Stimulated activated CD4-positive, alpha-beta T cell treated with anti-CD3 and anti-CD28 coated beads, TNF-alpha, amount 100 ng/mL, for 4 hours (primary cell): ENCODE data around the gene TLR6.
A peak's percentile ranks its signal among the peaks of the same experiment; 100 is the strongest.

Source experiments
- DNase-seq, 3 experiments: peaks; one replicate each; pipeline ENCODE4 v3.0.0-alpha.2; 2020; ENCODE audit warnings: low read depth in 3 of 3

The TLR6 gene

DNA sequence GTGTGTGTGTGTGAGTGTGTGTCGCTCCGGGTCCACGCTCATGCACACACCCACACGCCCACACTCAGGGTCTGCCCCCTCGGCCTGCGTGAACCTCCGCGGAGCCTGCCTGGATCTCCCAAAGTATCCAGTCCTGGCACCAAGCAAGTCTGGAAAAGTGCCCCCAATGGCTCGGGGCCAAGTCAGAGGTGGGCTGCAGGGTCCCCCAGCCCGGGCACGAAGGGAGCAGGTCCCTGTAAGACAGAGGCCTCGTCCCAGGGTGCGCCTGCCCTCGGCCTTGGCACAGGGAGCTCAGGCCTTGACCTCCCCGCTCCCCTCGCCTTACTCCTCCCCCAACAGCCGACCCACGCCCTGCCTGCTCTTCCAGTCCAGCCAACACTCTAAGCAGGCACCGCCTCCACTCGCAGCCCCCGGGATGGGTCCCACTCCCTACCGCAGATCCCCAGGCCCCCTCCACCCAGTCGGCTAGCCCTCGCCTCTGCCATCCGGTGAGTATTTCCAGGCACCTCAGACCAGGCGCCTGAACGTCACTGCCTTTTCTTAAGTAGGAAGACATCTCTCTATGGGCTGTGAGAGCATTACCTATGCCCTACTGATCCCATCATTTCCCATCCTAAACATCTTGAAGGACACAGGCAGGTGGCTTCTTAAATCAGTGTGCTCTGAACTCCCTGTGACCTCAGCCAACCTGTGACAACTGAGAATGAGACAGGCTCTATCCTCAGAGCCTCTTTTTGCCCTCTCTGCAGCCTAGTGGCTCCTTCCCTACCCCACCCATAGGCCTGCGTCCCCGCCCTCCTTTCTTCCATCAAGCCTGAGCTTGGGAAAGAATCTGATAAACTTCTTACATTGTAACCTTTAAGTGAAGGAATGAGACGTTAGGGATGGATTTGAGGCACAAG lies 11.7 kb upstream of the TLR6 start:
- DNase-seq = no peak

GRCh38 chr4:38867478-38868058 lies 11.0 kb upstream of the TLR6 start, which contains the start of gene FAM114A1:
FAM114A1 (plus strand) TSS chr4:38867806; CDS start chr4:38878079, 10,273 bp downstream.
- no peak for DNase-seq

DNA sequence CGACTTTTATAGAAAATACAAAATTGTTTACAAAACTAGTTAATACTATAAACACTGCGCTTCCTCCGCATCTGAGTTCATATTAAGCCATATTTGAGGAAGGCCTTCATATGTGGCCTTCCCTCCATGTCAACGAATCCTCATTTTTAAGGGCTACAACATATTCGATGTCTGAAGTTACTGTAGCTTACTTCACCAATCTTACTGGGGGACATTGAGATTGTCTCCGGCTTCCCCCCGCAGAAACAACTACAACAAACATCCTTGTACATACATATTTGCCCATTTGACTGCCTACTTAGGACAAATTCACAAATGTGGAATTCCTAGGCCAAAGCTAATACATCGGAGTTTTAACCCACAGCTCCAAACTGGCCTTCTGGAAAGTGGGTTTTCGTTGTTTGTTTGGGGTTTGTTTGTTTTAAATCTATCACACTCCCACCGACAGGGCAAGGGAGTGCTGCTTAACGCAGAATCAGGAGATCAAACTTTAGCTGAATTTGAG lies 10.4 kb upstream of the TLR6 start:
- no peak for DNase-seq

DNA sequence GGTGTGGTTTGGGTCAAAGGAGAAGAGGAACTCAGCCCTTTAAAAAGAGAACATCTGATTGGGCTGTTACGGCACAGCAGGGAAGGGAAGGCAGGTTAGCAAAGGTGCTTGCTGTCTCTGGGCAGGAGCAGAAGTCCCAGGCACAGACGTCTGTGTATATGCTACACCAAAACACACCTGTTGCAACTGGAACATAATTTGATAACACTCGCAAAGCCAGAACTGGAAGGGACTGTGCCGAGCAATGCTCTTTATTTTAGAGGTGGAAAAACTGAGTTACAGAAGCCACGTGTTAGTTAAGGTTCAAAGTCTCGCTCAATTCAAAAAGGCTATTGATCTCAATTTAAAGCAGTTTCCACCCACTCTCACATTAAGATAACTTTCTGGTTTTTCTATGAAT lies 8.8 kb upstream of the TLR6 start:
- DNase-seq = no peak

DNA sequence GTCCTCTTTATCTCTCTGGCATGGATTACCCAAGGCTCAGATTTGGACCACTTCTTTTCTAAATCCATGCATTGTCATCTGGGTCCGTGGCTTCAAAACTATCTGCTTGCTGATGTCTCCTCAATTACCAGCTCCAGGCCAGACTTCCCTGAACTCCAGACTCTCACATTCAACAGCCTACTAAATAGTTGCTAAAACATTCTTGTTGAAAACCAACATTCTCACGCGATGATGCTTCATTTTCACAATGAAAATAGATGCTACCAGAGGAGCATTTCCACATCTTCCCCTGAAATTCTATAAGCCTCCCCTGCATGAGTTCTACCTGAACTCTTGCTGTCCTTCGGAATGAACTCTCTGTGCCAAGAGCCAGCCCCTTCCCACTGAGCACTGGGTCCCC lies 5.2 kb upstream of the TLR6 start:
- DNase-seq = no peak

DNA sequence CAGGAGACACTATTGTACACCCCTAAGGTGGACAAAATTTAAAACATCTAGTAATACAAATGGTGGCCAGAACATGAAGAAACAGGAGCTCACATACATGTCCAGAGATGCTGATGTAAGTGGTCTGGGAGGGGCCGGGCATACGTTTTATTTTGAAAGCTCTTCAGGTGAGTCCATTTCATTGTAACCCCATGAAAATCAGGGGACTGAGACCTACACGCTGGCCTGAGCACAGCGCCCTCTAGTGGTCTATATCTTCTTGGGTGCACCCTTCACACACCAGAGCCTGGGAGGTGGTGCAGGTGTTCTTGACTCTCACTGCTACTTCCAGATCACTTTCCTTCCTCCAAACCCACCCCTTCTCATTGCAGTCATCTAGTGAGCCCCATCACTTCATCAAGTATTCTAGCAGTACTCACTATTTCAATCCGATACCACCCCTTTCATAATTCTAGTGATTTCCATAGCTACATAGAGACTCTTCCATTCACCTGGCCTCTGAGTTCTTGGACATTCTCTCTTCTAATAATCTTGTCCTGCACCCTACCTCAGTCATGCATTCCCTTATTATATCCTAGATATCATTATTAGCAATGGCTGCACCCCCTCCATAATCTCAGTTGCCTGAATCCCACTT lies 4.3 kb upstream of the TLR6 start:
- DNase-seq = peak in 1 of 3 experiments; percentile 38

DNA sequence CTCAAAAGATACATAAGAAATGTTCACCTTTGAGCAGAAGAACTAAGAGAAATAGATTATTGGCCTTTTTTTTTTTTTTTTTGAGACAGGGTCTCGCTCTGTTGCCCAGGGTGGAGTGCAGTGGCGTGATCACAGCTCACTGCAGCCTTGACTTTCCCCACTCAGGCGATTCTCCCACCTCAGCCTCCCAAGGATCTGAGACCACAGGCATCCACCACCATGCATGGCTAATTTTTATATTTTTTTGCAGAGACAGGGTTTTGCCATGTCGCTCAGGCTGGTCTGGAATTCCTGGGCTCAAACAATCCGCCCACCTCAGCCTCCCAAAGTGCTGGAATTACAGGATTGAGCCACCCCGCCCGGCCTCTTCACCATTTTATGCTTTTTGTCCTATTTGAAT lies 2.9 kb upstream of the TLR6 start:
- DNase-seq = no peak

- no peak for DNase-seq
Measured at GRCh38 chr4:38858097-38858420, 1.4 kb upstream of the TLR6 start.

- DNase-seq = no peak
Measured at GRCh38 chr4:38857354-38858096, 908 bp upstream of the TLR6 start.

DNA sequence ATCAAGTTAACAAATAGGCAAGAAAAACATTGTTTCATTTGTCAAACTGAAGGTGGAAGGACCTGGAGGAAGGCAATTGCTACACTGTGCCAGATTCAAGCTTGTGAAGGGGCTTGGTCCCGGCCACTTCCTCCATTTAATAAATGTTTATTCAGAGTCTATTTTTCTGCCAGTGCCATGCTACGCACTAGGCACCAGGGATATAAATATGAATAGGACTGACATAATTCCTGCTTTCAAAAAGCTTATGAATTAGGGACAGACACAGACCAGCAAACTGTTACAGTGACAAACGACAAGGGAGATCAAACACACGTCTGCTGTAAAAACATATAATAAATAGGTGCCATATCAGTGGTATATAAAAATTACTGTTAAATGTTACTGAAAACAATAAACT lies 571 bp downstream of the TLR6 start:
- DNase-seq = no peak

- DNase-seq = no peak
Measured at GRCh38 chr4:38855466-38855865, 1.2 kb downstream of the TLR6 start.

DNA sequence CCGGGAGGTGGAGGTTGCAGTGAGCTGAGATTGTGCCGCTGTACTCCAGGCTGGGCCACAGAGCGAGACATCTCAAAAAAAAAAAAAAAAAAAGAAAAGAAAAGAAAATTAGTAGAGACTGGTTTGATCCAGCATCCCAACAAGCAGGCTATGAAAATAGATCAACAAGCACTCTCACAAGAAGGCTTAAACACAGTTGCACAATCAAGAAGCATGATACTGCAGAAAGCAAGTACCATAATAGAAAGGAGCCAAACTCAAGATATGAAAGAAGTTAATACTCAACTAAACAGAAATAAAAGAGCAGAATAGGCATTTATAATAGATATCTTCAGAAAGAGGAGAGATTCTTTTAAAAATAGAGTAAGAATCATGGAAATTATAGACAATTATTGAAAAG lies 10.6 kb downstream of the TLR6 start:
- DNase-seq = no peak

DNA sequence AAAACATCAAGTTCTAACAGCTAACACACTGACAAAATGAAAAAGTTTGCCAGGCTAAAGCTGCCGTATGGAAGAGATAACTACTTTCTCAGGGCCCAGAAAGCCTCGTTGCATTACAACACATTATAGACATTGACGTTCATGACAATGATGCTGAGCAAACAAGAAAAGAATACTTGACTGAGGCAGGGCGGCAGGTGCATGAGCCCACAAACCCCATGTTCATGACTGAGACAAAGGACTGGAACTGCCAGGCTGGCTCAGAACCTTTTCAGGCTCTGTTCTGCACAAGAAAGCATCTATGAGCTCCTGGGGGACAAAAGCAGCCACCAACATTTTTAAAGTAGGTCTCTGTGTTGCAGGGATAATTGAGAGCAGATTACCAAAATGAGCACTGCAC lies 13.6 kb downstream of the TLR6 start:
- no peak for DNase-seq

DNA sequence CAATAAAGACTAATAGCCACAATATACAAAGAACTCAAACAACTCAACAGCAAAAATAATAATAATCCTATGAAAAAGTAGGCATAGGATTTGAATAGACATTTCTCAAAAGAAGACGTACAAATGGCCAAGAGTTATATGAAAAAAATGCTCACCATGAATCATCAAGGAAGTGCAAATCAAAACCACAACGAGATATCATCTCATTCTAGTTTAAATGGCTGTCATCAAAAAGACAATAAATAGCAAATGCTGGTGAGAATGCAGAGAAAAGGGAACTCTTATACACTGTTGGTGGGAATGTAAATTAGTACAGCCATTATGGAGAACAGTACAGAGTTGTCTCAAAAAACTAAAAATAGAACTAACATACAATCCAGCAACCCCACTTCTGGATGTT lies 18.8 kb downstream of the TLR6 start:
- no peak for DNase-seq

DNA sequence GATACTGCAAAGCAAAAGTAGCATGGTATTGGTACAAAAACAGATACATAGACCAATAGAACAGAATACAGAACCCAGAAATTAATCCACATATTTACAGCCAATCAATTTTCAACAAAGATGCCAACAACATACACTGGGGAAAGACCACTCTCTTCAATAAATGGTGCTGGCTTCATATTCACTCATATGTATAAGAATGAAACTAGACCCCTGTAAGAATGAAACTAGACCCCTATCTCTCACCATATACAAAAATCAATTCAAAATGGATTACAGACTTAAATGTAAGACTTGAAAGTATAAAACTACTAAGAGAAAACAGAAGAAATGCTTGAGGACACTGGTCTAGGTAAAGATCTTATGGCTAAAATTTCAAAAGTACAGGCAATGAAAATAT lies 19.3 kb downstream of the TLR6 start:
- DNase-seq = no peak

- DNase-seq = no peak
Measured at GRCh38 chr4:38834570-38834969, 22.0 kb downstream of the TLR6 start.

- no peak for DNase-seq
Measured at GRCh38 chr4:38832624-38833528, 23.7 kb downstream of the TLR6 start.

- DNase-seq = no peak
Measured at GRCh38 chr4:38832206-38832605, 24.4 kb downstream of the TLR6 start.

DNA sequence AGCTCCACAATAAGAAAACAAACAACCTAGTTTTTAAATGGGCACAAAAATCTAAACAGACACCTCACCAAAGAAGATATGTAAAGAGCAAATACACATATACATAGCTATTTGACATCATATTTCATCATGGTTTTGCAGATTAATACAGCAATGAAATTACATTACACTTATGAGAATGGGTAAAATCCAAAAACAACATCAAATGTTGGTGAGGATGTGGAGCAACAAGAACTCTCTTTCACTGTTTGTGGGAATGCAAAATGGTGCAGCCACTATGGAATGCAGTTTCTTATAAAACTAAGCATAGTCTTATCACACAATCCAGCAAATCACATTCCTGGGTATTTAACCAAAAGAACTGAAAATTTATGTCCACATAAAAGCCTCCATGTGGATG lies 25.0 kb downstream of the TLR6 start:
- no peak for DNase-seq

- no peak for DNase-seq
Measured at GRCh38 chr4:38829237-38829636, 27.4 kb downstream of the TLR6 start.

DNA sequence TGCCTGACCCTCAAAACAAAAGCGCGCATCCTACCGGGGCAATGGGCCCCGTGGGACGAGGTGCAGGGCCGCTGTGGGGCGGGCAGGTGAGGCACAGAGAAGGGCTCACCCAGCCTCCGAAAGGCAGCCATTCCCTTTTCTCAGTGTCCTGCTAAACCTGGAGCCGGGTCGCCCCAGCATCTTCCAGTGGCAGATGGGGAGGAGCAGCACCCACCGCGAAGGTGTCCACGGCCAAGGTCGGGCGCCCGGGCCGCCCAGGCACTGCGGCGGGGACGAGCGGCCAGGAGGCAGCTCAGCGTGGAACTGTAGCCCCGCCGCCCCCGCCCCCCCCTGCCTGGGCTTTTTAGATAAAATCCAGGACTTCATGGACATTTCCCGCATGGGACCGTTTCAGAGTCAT lies 32.9 kb downstream of the TLR6 start:
- no peak for DNase-seq
